ENCODE measurements around the gene CFB. TPM values are rescaled to one million over a fixed set of nuclear protein-coding genes. Genes with fewer than 3 reads are reported as not detected.

CFB gene
- total RNA-seq, 4 donors from 2014 or later = 25.1 to 35.4 (median 33.8) TPM

- TF ChIP-seq CTCF (IDR thresholded peaks at IDR 0.05; ENCODE audit: low read depth) = no peak
Measured at GRCh38 chr6:31947070-31947675, 1.3 kb downstream of the CFB start.

GRCh38 chr6:31947864-31948263 is 2.0 kb downstream of the CFB start:
- no peak for TF ChIP-seq CTCF (IDR thresholded peaks at IDR 0.05; ENCODE audit: low read depth)

GRCh38 chr6:31948306-31948705 is 2.4 kb downstream of the CFB start:
- no peak for TF ChIP-seq CTCF (IDR thresholded peaks at IDR 0.05; ENCODE audit: low read depth)

- no peak for TF ChIP-seq CTCF (IDR thresholded peaks at IDR 0.05; ENCODE audit: low read depth)
Measured at GRCh38 chr6:31948753-31949413, 3.0 kb downstream of the CFB start.

- TF ChIP-seq CTCF (IDR thresholded peaks at IDR 0.05; ENCODE audit: low read depth) = no peak
Measured at GRCh38 chr6:31949926-31950548, 4.1 kb downstream of the CFB start.

GRCh38 chr6:31952140-31952805 is 6.4 kb downstream of the CFB start:
- no peak for TF ChIP-seq CTCF (IDR thresholded peaks at IDR 0.05; ENCODE audit: low read depth)

GRCh38 chr6:31952890-31953289 is 7.0 kb downstream of the CFB start:
- no peak for TF ChIP-seq CTCF (IDR thresholded peaks at IDR 0.05; ENCODE audit: low read depth)
